Panc1 (cell line): ENCODE measurements around the gene FLT3.

Source experiments
- POLR2AphosphoS5 ChIP-seq: IDR thresholded peaks from 2 replicates; pipeline ENCODE4 v1.6.1; 2012; ENCODE audit warnings: mild to moderate bottlenecking, low read depth, low read length, moderate library complexity
- TF ChIP-seq, protein P1 (sequence below): fragments of 450-650 bp; IDR thresholded peaks from 2 replicates; pipeline ENCODE4 v1.5.1; 2017; ENCODE audit warnings: mild to moderate bottlenecking

DNA sequence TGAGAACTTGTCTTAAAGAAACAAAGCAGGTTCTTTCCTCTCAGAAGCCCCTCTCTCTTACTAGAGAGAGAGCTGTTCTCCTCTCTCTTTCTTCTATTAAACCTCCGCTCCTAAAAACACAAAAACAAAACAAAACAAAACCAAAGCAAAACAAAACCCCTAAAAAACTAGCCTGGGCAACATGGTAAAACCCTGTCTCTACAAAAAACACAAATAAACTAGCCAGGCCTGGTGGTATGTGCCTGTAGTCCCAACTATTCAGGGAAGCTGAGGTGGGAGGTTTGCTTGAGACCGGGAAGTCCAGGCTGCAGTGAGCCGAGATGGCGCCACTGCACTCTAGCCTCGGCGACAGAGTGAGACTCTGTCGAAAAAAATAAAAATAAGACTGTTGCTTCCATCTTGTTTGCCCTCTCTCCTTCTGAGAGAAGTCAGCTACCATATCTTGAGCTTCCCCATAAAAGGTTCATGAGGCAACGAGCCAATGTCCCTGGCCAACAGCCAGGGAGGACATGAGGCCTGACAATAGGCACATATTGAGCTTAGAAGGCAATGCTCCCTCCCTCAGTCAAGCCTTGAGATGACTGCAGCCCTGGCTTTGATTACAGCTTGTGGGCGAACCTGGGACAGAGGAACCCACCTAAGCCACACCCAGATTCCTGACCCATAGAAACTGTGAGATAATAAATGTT, 17.5 kb upstream of the FLT3 start:
- TF ChIP-seq, protein P1, sequence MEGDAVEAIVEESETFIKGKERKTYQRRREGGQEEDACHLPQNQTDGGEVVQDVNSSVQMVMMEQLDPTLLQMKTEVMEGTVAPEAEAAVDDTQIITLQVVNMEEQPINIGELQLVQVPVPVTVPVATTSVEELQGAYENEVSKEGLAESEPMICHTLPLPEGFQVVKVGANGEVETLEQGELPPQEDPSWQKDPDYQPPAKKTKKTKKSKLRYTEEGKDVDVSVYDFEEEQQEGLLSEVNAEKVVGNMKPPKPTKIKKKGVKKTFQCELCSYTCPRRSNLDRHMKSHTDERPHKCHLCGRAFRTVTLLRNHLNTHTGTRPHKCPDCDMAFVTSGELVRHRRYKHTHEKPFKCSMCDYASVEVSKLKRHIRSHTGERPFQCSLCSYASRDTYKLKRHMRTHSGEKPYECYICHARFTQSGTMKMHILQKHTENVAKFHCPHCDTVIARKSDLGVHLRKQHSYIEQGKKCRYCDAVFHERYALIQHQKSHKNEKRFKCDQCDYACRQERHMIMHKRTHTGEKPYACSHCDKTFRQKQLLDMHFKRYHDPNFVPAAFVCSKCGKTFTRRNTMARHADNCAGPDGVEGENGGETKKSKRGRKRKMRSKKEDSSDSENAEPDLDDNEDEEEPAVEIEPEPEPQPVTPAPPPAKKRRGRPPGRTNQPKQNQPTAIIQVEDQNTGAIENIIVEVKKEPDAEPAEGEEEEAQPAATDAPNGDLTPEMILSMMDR = no peak
- no peak for TF ChIP-seq POLR2AphosphoS5
